ENCODE data around the gene EPB41L2.
"Not testable (repeated sequence)": the region's sequence is repeated elsewhere in the genome, so short reads cannot be mapped to it uniquely, and the experiment has no call there.

EPB41L2 gene

DNA sequence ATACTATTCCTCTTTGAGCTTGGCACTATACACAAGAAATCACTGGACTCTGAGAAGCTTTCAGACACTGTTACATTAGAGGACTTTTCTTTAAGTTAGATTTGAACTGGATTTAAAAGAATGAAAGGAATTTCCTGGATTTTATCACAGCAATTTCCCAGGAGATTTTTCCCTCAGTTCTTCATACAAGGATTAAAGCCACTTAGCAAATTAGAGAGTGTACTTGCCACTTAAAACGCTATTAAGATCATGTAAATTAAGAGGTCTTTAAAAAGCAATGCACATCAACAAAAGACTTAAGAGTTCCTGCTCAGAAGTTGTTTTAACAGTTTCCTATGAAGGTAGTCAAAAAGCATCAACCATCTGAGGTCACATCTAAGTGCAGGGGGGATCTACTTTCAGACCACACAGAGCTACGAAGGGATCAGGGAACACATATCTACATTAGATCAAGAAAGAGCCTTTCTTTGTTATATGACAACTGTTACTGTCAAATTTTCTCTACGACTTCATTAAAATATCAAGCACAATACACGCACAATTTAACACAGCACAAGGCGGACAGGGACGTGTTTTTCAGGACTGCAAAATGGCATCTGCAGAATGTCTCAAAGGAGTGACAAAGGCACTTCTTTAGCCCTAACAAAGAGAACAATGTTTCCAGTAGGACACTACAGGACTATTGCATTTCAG lies 65.8 kb downstream of the EPB41L2 start:
- Histone ChIP-seq H3K4me3 (ENCODE audit: insufficient read depth, low read depth, low read length, poor library complexity, severe bottlenecking) (no peak overlapping the region), H3K4me1 (ENCODE audit: control insufficient read depth, insufficient read depth, low read length, poor library complexity, severe bottlenecking) (no peaks in the 10 kb centered on the region), H3K9me3 (ENCODE audit: control insufficient read depth, low read length) (no peaks in the 10 kb centered on the region), H3K36me3 (ENCODE audit: control insufficient read depth, insufficient read depth, low read length) (no peaks in the 10 kb centered on the region), H3K27me3 (replicated peaks; ENCODE audit: control insufficient read depth, insufficient read depth, low read length, poor library complexity, severe bottlenecking) (no peaks in the 10 kb centered on the region), H3K27ac (ENCODE audit: insufficient read depth, low read length, poor library complexity, severe bottlenecking) (no peak overlapping the region)
- no peak for DNase-seq

DNA sequence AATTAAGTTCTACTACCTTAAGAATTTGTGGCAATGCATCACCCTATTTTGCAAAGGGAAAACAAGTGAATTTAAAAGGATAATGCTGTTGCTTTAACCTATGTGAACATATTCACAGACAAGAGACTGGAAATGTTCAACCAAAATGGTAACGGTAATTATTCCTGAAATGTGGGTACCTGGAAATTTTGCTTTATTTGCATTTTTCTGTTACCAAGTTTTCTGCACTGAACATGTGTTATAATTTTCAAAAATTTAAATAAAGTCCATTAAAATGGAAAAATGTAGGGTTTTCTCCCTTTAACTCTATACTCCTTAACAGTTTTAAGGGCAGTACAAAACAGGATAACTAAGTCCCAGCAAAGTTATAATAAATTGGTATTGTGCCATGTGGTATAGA lies 66.4 kb downstream of the EPB41L2 start:
- H3K4me1 ChIP-seq (ENCODE audit: control insufficient read depth, insufficient read depth, low read length, poor library complexity, severe bottlenecking) = no peaks in the 10 kb centered on the region
- H3K4me3 ChIP-seq (ENCODE audit: insufficient read depth, low read depth, low read length, poor library complexity, severe bottlenecking) = no peak overlapping the region
- H3K27ac ChIP-seq (ENCODE audit: insufficient read depth, low read length, poor library complexity, severe bottlenecking) = no peak overlapping the region
- H3K36me3 ChIP-seq (ENCODE audit: control insufficient read depth, insufficient read depth, low read length) = no peaks in the 10 kb centered on the region
- no peaks in the 10 kb centered on the region for H3K27me3 ChIP-seq (replicated peaks; ENCODE audit: control insufficient read depth, insufficient read depth, low read length, poor library complexity, severe bottlenecking)
- H3K9me3 ChIP-seq (ENCODE audit: control insufficient read depth, low read length) = no peaks in the 10 kb centered on the region
- no peak for DNase-seq

DNA sequence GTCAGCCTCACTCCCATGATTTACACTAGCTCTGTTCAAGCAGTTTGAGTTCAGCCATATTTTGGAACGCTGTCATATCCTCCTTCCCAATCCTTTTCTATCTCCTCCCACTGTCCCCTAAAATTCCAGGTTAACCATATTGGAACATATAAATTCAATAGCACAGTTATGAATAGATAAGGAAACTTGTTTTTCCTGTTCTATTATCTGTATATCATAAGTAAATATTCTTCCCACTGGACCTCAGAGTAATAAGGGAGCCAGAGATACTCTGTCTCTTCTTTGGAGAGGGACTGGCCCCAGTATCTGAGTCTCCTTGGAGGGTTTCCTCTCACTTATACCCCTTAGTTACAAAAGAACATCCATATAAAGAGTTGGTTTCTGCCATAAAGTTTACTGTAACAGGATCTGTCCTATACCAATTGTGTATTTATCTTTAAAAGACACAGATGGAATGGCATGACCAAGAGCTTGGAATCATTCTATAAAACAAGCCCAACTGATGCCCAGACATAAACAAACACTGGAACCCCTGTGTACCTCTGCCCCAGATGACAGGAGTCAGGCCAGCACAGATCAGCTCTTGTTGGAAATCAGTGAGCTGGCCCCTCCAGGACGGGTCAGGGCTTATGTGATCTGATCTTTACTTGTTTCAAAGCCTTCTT lies 67.1 kb downstream of the EPB41L2 start:
- no peaks in the 10 kb centered on the region for H3K9me3 ChIP-seq (ENCODE audit: control insufficient read depth, low read length)
- H3K27me3 ChIP-seq (replicated peaks; ENCODE audit: control insufficient read depth, insufficient read depth, low read length, poor library complexity, severe bottlenecking) = no peaks in the 10 kb centered on the region
- H3K27ac ChIP-seq (ENCODE audit: insufficient read depth, low read length, poor library complexity, severe bottlenecking) = no peak overlapping the region
- DNase-seq = no peak
- H3K4me1 ChIP-seq (ENCODE audit: control insufficient read depth, insufficient read depth, low read length, poor library complexity, severe bottlenecking) = no peaks in the 10 kb centered on the region
- no peaks in the 10 kb centered on the region for H3K36me3 ChIP-seq (ENCODE audit: control insufficient read depth, insufficient read depth, low read length)
- H3K4me3 ChIP-seq (ENCODE audit: insufficient read depth, low read depth, low read length, poor library complexity, severe bottlenecking) = no peak overlapping the region

DNA sequence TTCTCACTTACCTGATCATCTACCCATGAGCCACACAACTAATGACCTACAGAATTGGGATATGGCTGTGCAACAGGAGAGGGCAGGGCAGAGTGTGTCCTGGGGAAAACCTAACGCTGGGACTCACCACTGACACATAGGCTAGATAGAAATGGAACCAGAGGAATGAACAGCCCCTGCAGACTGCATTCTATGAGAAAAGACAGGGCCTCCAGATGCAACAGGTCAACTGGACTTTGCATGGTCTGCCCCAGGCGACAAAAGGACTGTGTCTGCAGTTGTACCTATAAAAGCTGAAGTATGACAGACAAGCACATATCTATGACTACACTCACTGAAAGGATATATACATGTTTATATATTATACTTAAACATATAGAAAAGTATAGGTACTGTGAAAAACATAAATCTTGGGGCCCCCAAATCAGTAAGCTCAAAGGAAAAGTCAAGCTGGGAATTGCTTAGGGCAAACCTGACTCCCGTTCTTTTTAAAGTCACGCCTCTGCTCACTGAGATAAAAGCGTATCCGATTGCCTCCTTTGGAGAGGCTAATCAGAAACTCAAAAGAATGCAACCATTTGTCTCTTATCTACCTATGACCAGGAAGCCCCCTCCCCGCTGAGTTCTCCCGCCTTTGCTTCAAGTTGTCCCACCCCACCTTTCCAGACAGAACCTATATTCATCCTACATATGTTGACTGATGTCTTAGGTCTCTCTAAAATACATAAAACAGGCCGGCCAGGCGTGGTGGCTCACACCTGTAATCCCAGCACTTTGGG lies 68.5 kb downstream of the EPB41L2 start:
- no peak overlapping the region for H3K27ac ChIP-seq (ENCODE audit: insufficient read depth, low read length, poor library complexity, severe bottlenecking)
- H3K4me3 ChIP-seq (ENCODE audit: insufficient read depth, low read depth, low read length, poor library complexity, severe bottlenecking) = no peak overlapping the region
- no peak for DNase-seq
- no peaks in the 10 kb centered on the region for H3K36me3 ChIP-seq (ENCODE audit: control insufficient read depth, insufficient read depth, low read length)
- H3K9me3 ChIP-seq (ENCODE audit: control insufficient read depth, low read length) = no peaks in the 10 kb centered on the region
- no peaks in the 10 kb centered on the region for H3K27me3 ChIP-seq (replicated peaks; ENCODE audit: control insufficient read depth, insufficient read depth, low read length, poor library complexity, severe bottlenecking)
- no peaks in the 10 kb centered on the region for H3K4me1 ChIP-seq (ENCODE audit: control insufficient read depth, insufficient read depth, low read length, poor library complexity, severe bottlenecking)

DNA sequence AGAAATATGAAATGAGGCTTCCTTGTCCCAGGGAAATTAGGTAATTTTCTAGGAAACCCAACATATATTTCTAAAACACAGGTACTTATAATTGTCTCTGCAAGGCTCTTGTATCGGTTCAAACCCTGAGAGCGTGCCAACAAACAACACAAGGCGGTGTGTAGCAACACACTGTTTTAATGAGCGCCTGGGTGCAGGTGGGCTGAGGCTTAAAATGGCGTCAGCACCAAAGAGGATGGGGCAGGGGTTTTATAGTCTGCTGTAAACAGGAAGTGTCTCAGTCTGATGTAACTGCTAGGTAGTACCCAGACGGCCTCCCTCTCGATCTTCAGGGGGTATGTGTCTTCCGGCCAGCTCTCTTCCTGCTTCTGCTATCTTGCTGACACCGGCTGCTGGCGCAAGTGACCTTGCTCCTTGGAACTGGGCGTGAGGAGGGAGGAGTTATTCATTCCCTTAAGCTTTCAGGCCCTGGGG lies 69.7 kb downstream of the EPB41L2 start:
- Histone ChIP-seq H3K9me3 (ENCODE audit: control insufficient read depth, low read length) (no peaks in the 10 kb centered on the region), H3K27ac (ENCODE audit: insufficient read depth, low read length, poor library complexity, severe bottlenecking) (no peak overlapping the region), H3K27me3 (replicated peaks; ENCODE audit: control insufficient read depth, insufficient read depth, low read length, poor library complexity, severe bottlenecking) (no peaks in the 10 kb centered on the region), H3K4me3 (ENCODE audit: insufficient read depth, low read depth, low read length, poor library complexity, severe bottlenecking) (no peak overlapping the region), H3K36me3 (ENCODE audit: control insufficient read depth, insufficient read depth, low read length) (no peaks in the 10 kb centered on the region), H3K4me1 (ENCODE audit: control insufficient read depth, insufficient read depth, low read length, poor library complexity, severe bottlenecking) (no peaks in the 10 kb centered on the region)
- DNase-seq = no peak

DNA sequence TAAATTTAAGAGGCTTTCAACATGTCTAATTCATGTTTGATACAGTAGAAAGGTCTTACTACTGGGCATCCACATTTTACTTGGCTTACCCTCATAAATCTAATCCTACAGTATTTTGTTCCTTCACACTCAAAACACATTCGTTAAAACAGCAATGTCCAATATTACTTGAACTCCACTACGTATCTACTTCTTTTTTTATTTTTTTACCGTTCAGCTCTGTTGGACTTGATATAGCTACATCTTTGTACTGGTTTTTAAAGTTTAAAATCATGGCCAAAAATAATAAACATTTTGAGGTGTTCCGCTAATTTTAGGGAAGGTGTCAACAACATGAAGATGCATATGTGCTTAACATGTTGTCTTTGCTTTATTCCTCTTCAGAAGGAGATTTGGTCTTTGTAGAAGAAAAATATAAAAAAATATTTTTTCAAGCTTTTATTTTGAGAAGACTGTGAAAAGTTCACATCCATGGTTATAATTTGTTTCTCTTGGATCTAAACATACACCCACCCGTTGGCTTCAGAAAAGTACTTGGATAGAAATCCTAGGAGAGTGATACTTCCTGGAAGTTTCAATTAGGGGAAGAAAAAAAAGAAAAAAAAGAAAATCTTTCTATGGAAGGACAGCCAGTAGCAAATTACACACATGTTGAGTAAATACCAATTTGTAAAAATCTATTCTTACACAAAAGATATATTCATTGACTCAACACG lies 71.5 kb downstream of the EPB41L2 start:
- H3K27me3 ChIP-seq (replicated peaks; ENCODE audit: control insufficient read depth, insufficient read depth, low read length, poor library complexity, severe bottlenecking) = no peaks in the 10 kb centered on the region
- no peak for DNase-seq
- H3K36me3 ChIP-seq (ENCODE audit: control insufficient read depth, insufficient read depth, low read length) = no peaks in the 10 kb centered on the region

DNA sequence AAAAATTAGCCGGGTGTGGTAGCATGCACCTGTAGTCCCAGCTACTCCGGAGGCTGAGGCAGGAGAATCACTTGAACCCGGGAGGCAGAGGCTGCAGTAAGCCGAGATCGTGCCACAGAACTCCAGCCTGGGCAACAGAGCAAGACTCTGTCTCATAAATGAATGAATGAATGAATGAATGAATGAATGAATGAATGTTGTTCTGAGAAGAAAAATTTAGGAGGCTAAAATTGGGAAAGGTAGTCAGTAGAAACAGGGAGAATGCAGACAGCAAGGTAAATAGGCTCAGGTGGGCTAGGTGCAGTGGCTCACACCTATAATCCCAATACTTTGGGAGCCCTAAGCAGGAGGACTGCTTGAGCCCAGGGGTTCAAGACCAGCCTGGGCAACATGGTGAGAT lies 75.5 kb downstream of the EPB41L2 start:
- H3K27me3 ChIP-seq (replicated peaks; ENCODE audit: control insufficient read depth, insufficient read depth, low read length, poor library complexity, severe bottlenecking); H3K27ac ChIP-seq (ENCODE audit: insufficient read depth, low read length, poor library complexity, severe bottlenecking); H3K9me3 ChIP-seq (ENCODE audit: control insufficient read depth, low read length); DNase-seq; H3K4me3 ChIP-seq (ENCODE audit: insufficient read depth, low read depth, low read length, poor library complexity, severe bottlenecking); H3K36me3 ChIP-seq (ENCODE audit: control insufficient read depth, insufficient read depth, low read length); H3K4me1 ChIP-seq (ENCODE audit: control insufficient read depth, insufficient read depth, low read length, poor library complexity, severe bottlenecking): not testable (repeated sequence)

More for the DNA sequence above, 71.5 kb downstream of the EPB41L2 start:
- Histone ChIP-seq H3K27ac (ENCODE audit: insufficient read depth, low read length, poor library complexity, severe bottlenecking) (no peak overlapping the region), H3K4me1 (ENCODE audit: control insufficient read depth, insufficient read depth, low read length, poor library complexity, severe bottlenecking) (no peaks in the 10 kb centered on the region), H3K4me3 (ENCODE audit: insufficient read depth, low read depth, low read length, poor library complexity, severe bottlenecking) (no peak overlapping the region), H3K9me3 (ENCODE audit: control insufficient read depth, low read length) (no peaks in the 10 kb centered on the region)

DNA sequence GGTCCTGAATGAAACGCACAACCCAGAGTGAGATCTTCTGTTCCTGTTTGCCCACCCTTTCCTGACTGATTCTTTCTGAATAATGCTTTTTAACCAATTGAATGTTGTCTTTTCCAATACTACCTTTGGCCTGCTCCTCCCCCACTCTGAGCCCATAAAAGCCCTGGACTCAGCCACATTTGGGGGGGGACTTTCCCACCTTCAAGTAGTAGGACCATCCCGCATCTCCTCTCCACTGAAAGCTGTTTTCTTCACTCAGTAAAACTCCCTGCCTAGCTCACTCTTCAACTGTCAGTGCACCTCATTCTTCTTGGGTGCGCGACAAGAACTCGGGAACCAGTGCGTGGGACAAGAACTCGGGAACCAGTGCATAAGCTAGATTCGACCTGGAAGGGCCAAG lies 77.9 kb downstream of the EPB41L2 start:
- H3K36me3 ChIP-seq (ENCODE audit: control insufficient read depth, insufficient read depth, low read length) = no peaks in the 10 kb centered on the region
- no peaks in the 10 kb centered on the region for H3K9me3 ChIP-seq (ENCODE audit: control insufficient read depth, low read length)
- H3K4me1 ChIP-seq (ENCODE audit: control insufficient read depth, insufficient read depth, low read length, poor library complexity, severe bottlenecking) = no peaks in the 10 kb centered on the region
- no peak for DNase-seq
- no peaks in the 10 kb centered on the region for H3K27me3 ChIP-seq (replicated peaks; ENCODE audit: control insufficient read depth, insufficient read depth, low read length, poor library complexity, severe bottlenecking)
- H3K27ac ChIP-seq (ENCODE audit: insufficient read depth, low read length, poor library complexity, severe bottlenecking) = no peak overlapping the region
- H3K4me3 ChIP-seq (ENCODE audit: insufficient read depth, low read depth, low read length, poor library complexity, severe bottlenecking) = no peak overlapping the region

DNA sequence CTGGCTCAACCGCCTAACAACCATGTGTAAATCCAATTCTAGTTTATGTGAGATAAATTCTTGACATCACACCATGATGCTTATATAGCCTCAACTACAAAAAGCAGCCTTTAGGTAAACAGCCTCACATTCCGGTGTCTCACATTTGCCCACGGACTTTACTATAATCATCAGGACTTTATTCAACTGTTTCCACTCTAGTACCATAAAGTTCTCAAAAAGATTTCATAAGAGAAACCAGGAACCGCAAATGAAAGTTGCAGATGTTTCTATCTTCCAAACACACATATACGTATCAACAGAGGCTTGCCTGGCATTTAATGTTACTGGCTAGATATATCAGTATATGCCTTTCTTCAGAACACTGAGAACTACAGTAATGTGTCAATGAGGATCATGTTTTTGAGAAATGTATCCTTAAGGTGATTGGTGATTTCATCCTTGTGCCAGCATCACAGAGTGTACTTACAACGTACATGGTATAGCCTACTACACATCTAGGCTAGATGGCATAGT lies 80.0 kb downstream of the EPB41L2 start:
- no peak for DNase-seq
- Histone ChIP-seq H3K36me3 (ENCODE audit: control insufficient read depth, insufficient read depth, low read length) (no peaks in the 10 kb centered on the region), H3K27ac (ENCODE audit: insufficient read depth, low read length, poor library complexity, severe bottlenecking) (no peak overlapping the region), H3K4me1 (ENCODE audit: control insufficient read depth, insufficient read depth, low read length, poor library complexity, severe bottlenecking) (no peaks in the 10 kb centered on the region), H3K4me3 (ENCODE audit: insufficient read depth, low read depth, low read length, poor library complexity, severe bottlenecking) (no peak overlapping the region), H3K27me3 (replicated peaks; ENCODE audit: control insufficient read depth, insufficient read depth, low read length, poor library complexity, severe bottlenecking) (no peaks in the 10 kb centered on the region), H3K9me3 (ENCODE audit: control insufficient read depth, low read length) (no peaks in the 10 kb centered on the region)

Data from effector memory CD4-positive, alpha-beta T cell (primary cell).